Naive B cell (primary cell): ENCODE results near the gene MLST8. TPM values are rescaled to one million over a fixed set of nuclear protein-coding genes. Genes with fewer than 3 reads are reported as not detected.

Source experiments
- ATAC-seq, 2 donors: fragments of 150-1000 bp; cut with Tn5 transposase; 2 replicates each; pipeline ENCODE4 v1.10.0; 2021; ENCODE audit warnings: low read depth in 2 of 2, mild to moderate bottlenecking in 2 of 2, moderate library complexity in 2 of 2
- DNase-seq: peaks from one replicate; pipeline ENCODE4 v3.0.0; 2022
- H3K27ac Mint-ChIP-seq, 6 donors: one replicate each; pipeline ENCODE4 v1.8.0; 2020 to 2022; ENCODE audit warnings: mild to moderate bottlenecking in 6 of 6, mixed read lengths in 6 of 6, moderate library complexity in 5 of 6, inconsistent platforms in 2 of 6
- H3K27me3 Mint-ChIP-seq, 3 donors: one replicate each; pipeline ENCODE4 v1.8.0; 2021 to 2022; ENCODE audit warnings: mixed read lengths in 3 of 3, mild to moderate bottlenecking in 1 of 3
- H3K36me3 Mint-ChIP-seq, 2 donors: one replicate each; pipeline ENCODE4 v1.8.0; 2020 to 2022; ENCODE audit warnings: mixed read lengths in 2 of 2, inconsistent platforms in 1 of 2, mild to moderate bottlenecking in 1 of 2
- H3K4me1 Mint-ChIP-seq, 3 donors: one replicate each; pipeline ENCODE4 v1.8.0; 2020 to 2022; ENCODE audit warnings: mixed read lengths in 3 of 3, inconsistent platforms in 1 of 3, mild to moderate bottlenecking in 1 of 3, moderate library complexity in 1 of 3
- H3K4me3 Mint-ChIP-seq, 8 donors: one replicate each; pipeline ENCODE4 v1.8.0; 2020 to 2022; ENCODE audit warnings: mild to moderate bottlenecking in 8 of 8, mixed read lengths in 8 of 8, moderate library complexity in 8 of 8, inconsistent platforms in 2 of 8
- H3K9me3 Mint-ChIP-seq, 7 donors: one replicate each; pipeline ENCODE4 v1.8.0; 2020 to 2022; ENCODE audit warnings: mixed read lengths in 7 of 7, mild to moderate bottlenecking in 5 of 7, inconsistent platforms in 2 of 7, moderate library complexity in 1 of 7
- polyA plus RNA-seq, 6 donors: library from polyadenylated mRNA; unstranded; fragments of 300-500 nt; fragmentation: Illumina TruSeq; gene quantifications; one replicate each; pipeline ENCODE4 v1.2.3, GENCODE V29; 2021; ENCODE audit warnings: low read depth in 6 of 6

Gene MLST8
- polyA plus RNA-seq = 10 to 100 TPM; 28.1 to 43.1 (median 33.4) TPM

GRCh38 chr16:2205104-2205966 lies at the start of gene MLST8:
MLST8 (plus strand) TSS chr16:2205454; CDS start chr16:2206086, 632 bp downstream.
- peaks cover 17 to 32% (median 20%) of the 10 kb centered on the region in 3 donors for H3K4me1 Mint-ChIP-seq
- peaks cover 0 to under 1% (median 0%) of the 10 kb centered on the region in 7 donors for H3K9me3 Mint-ChIP-seq
- peak within 1 kb of the TSS; percentile 68 to 93 (median 87) for H3K4me3 Mint-ChIP-seq
- peak; percentile 97 for DNase-seq
- H3K27ac Mint-ChIP-seq = peak within 1 kb of the TSS; percentile 75 to 97 (median 90)
- peaks cover 0 to 10% (median 4%) of the 10 kb centered on the region in 3 donors for H3K27me3 Mint-ChIP-seq
- peaks cover 0 to 9% of the 10 kb centered on the region in 2 donors for H3K36me3 Mint-ChIP-seq
- peak; percentile 78 to 83 for ATAC-seq

- peaks cover 41 to 51% (median 47%) of the 10 kb centered on the region in 3 donors for H3K4me1 Mint-ChIP-seq
- H3K27ac Mint-ChIP-seq = peak overlapping the region; percentile 44 to 97 (median 96)
- no peaks in the 10 kb centered on the region for H3K36me3 Mint-ChIP-seq
- DNase-seq (no peak), ATAC-seq (no peak)
- peak overlapping the region; percentile 79 to 97 (median 96) for H3K4me3 Mint-ChIP-seq
- no peaks in the 10 kb centered on the region for H3K9me3 Mint-ChIP-seq
- H3K27me3 Mint-ChIP-seq = no peaks in the 10 kb centered on the region
Observed at GRCh38 chr16:2155977-2156848, 49.0 kb upstream of the MLST8 start.

- Mint-ChIP-seq H3K36me3 (no peaks in the 10 kb centered on the region), H3K4me3 (peak overlapping the region; percentile 79 to 97 (median 96)), H3K4me1 (peaks cover 38 to 50% (median 41%) of the 10 kb centered on the region in 3 donors), H3K27me3 (no peaks in the 10 kb centered on the region), H3K27ac (peak overlapping the region in 5 of 6 donors; percentile 62 to 95 (median 83)), H3K9me3 (no peaks in the 10 kb centered on the region)
- DNase-seq (no peak), ATAC-seq (no peak)
Observed at GRCh38 chr16:2156849-2157224, 48.4 kb upstream of the MLST8 start.

GRCh38 chr16:2157480-2158261 lies 47.6 kb upstream of the MLST8 start:
- peak overlapping the region in 2 of 6 donors; percentile 62 to 95 for H3K27ac Mint-ChIP-seq
- no peaks in the 10 kb centered on the region for H3K27me3 Mint-ChIP-seq
- no peaks in the 10 kb centered on the region for H3K36me3 Mint-ChIP-seq
- no peak for ATAC-seq
- H3K4me3 Mint-ChIP-seq = peak overlapping the region; percentile 9 to 97 (median 87)
- peaks cover 38 to 48% (median 40%) of the 10 kb centered on the region in 3 donors for H3K4me1 Mint-ChIP-seq
- no peak for DNase-seq
- no peaks in the 10 kb centered on the region for H3K9me3 Mint-ChIP-seq

- H3K4me1 Mint-ChIP-seq = peaks cover 38 to 45% (median 39%) of the 10 kb centered on the region in 3 donors
- no peaks in the 10 kb centered on the region for H3K27me3 Mint-ChIP-seq
- no peaks in the 10 kb centered on the region for H3K36me3 Mint-ChIP-seq
- H3K9me3 Mint-ChIP-seq = no peaks in the 10 kb centered on the region
- H3K4me3 Mint-ChIP-seq = peak overlapping the region in 2 of 8 donors; percentile 27 to 28
- DNase-seq (no peak), ATAC-seq (no peak)
- no peak overlapping the region for H3K27ac Mint-ChIP-seq
Observed at GRCh38 chr16:2158262-2158638, 47.0 kb upstream of the MLST8 start.

GRCh38 chr16:2159175-2159838 lies 45.9 kb upstream of the MLST8 start:
- Mint-ChIP-seq H3K27ac (peak overlapping the region in 1 of 6 donors; percentile 70), H3K4me3 (no peak overlapping the region), H3K36me3 (no peaks in the 10 kb centered on the region), H3K27me3 (no peaks in the 10 kb centered on the region), H3K4me1 (peaks cover 30 to 35% (median 31%) of the 10 kb centered on the region in 3 donors), H3K9me3 (no peaks in the 10 kb centered on the region)
- ATAC-seq = no peak
- DNase-seq = no peak

- no peaks in the 10 kb centered on the region for H3K9me3 Mint-ChIP-seq
- peaks cover 23 to 29% (median 26%) of the 10 kb centered on the region in 3 donors for H3K4me1 Mint-ChIP-seq
- DNase-seq = no peak
- H3K36me3 Mint-ChIP-seq = no peaks in the 10 kb centered on the region
- no peak for ATAC-seq
- H3K27ac Mint-ChIP-seq = no peak overlapping the region
- H3K27me3 Mint-ChIP-seq = no peaks in the 10 kb centered on the region
- no peak overlapping the region for H3K4me3 Mint-ChIP-seq
Observed at GRCh38 chr16:2160915-2161551, 44.2 kb upstream of the MLST8 start.

GRCh38 chr16:2161911-2162310 lies 43.3 kb upstream of the MLST8 start:
- Mint-ChIP-seq H3K9me3 (no peaks in the 10 kb centered on the region), H3K4me1 (peaks cover 14 to 20% (median 17%) of the 10 kb centered on the region in 3 donors), H3K27ac (no peak overlapping the region), H3K27me3 (no peaks in the 10 kb centered on the region), H3K36me3 (no peaks in the 10 kb centered on the region), H3K4me3 (no peak overlapping the region)
- ATAC-seq (no peak), DNase-seq (no peak)

GRCh38 chr16:2162676-2163118 lies 42.6 kb upstream of the MLST8 start:
- H3K27me3 Mint-ChIP-seq = no peaks in the 10 kb centered on the region
- ATAC-seq = no peak

GRCh38 chr16:2163211-2163881 lies 41.9 kb upstream of the MLST8 start:
- Mint-ChIP-seq H3K9me3 (no peaks in the 10 kb centered on the region), H3K4me1 (peaks cover 3 to 7% (median 6%) of the 10 kb centered on the region in 3 donors), H3K27ac (no peak overlapping the region), H3K27me3 (no peaks in the 10 kb centered on the region), H3K36me3 (no peaks in the 10 kb centered on the region), H3K4me3 (no peak overlapping the region)
- no peak for ATAC-seq
- DNase-seq = no peak

More at GRCh38 chr16:2162676-2163118, 42.6 kb upstream of the MLST8 start:
- Mint-ChIP-seq H3K4me3 (no peak overlapping the region), H3K9me3 (no peaks in the 10 kb centered on the region), H3K36me3 (no peaks in the 10 kb centered on the region), H3K4me1 (peaks cover 7 to 12% (median 10%) of the 10 kb centered on the region in 3 donors), H3K27ac (no peak overlapping the region)
- DNase-seq = no peak

GRCh38 chr16:2165861-2166260 lies 39.4 kb upstream of the MLST8 start:
- DNase-seq (no peak), ATAC-seq (no peak)
- Mint-ChIP-seq H3K36me3 (no peaks in the 10 kb centered on the region), H3K9me3 (no peaks in the 10 kb centered on the region), H3K4me1 (peaks cover 0 to 3% (median 0%) of the 10 kb centered on the region in 3 donors), H3K27ac (no peak overlapping the region), H3K4me3 (no peak overlapping the region), H3K27me3 (no peaks in the 10 kb centered on the region)
